H9 (cell line): Measurements from ENCODE around the gene HLA-DQA1. TPM values are rescaled to one million over a fixed set of nuclear protein-coding genes. Genes with fewer than 3 reads are reported as not detected.

Experiments used
- DNase-seq: peaks from one replicate; pipeline ENCODE4 v3.0.0-alpha.2; 2017
- H2AFZ ChIP-seq: one replicate; pipeline ENCODE4 v1.6.1; 2013; ENCODE audit warnings: mild to moderate bottlenecking, low read length, control low read depth, moderate library complexity
- H2AK5ac ChIP-seq: 2 replicates; pipeline ENCODE4 v1.6.1; 2013; ENCODE audit warnings: low read length, control low read depth, mixed read lengths; ENCODE audit not compliant: insufficient read length
- H2BK120ac ChIP-seq: one replicate; pipeline ENCODE4 v1.6.1; 2013; ENCODE audit warnings: low read depth, mild to moderate bottlenecking, low read length, control low read depth, inconsistent platforms; ENCODE audit not compliant: poor library complexity, severe bottlenecking
- H2BK12ac ChIP-seq: 2 replicates; pipeline ENCODE4 v1.6.1; 2013; ENCODE audit warnings: low read length, control low read depth, mixed read lengths, low read depth; ENCODE audit not compliant: insufficient read length
- H2BK15ac ChIP-seq: 2 replicates; pipeline ENCODE4 v1.6.1; 2013; ENCODE audit warnings: low read depth, low read length, control low read depth
- H2BK20ac ChIP-seq: one replicate; pipeline ENCODE4 v1.6.1; 2013; ENCODE audit warnings: low read depth, mild to moderate bottlenecking, low read length, control low read depth, inconsistent platforms; ENCODE audit not compliant: poor library complexity, severe bottlenecking
- H2BK5ac ChIP-seq: 2 replicates; pipeline ENCODE4 v1.6.1; 2013; ENCODE audit warnings: low read length, control low read depth, mixed read lengths; ENCODE audit not compliant: insufficient read length
- H3K14ac ChIP-seq: 2 replicates; pipeline ENCODE4 v1.6.1; 2013; ENCODE audit warnings: low read length, control low read depth; ENCODE audit not compliant: insufficient read depth
- H3K18ac ChIP-seq: 2 replicates; pipeline ENCODE4 v1.6.1; 2013; ENCODE audit warnings: low read depth, mild to moderate bottlenecking, mixed read lengths, low read length, control low read depth; ENCODE audit not compliant: insufficient read length
- H3K23ac ChIP-seq: 2 replicates; pipeline ENCODE4 v1.6.1; 2013; ENCODE audit warnings: low read length, control low read depth, mixed read lengths, low read depth; ENCODE audit not compliant: insufficient read length
- H3K23me2 ChIP-seq: 2 replicates; pipeline ENCODE4 v1.6.1; 2013; ENCODE audit warnings: low read depth, mild to moderate bottlenecking, mixed read lengths, low read length, control low read depth; ENCODE audit not compliant: insufficient read length, poor library complexity, severe bottlenecking
- H3K27ac ChIP-seq: 2 replicates; pipeline ENCODE4 v1.5.1; 2013; ENCODE audit warnings: low read length, control low read depth, mixed read lengths, low read depth; ENCODE audit not compliant: insufficient read length
- H3K27me3 ChIP-seq: 2 replicates; pipeline ENCODE4 v1.6.1; 2013; ENCODE audit warnings: low read length, control low read depth, inconsistent platforms; ENCODE audit not compliant: insufficient read depth
- H3K4ac ChIP-seq: 2 replicates; pipeline ENCODE4 v1.6.1; 2013; ENCODE audit warnings: low read depth, mild to moderate bottlenecking, control low read depth, inconsistent platforms, low read length, moderate library complexity
- H3K4me1 ChIP-seq: 2 replicates; pipeline ENCODE4 v1.6.1; 2013; ENCODE audit warnings: low read length, control low read depth, inconsistent platforms; ENCODE audit not compliant: insufficient read depth
- H3K4me2 ChIP-seq: 2 replicates; pipeline ENCODE4 v1.6.1; 2013; ENCODE audit warnings: low read length, control low read depth, mixed read lengths; ENCODE audit not compliant: insufficient read length, insufficient read depth
- H3K56ac ChIP-seq: 2 replicates; pipeline ENCODE4 v1.6.1; 2013; ENCODE audit warnings: low read depth, mild to moderate bottlenecking, mixed read lengths, low read length, control low read depth; ENCODE audit not compliant: insufficient read length
- H3K79me1 ChIP-seq: 2 replicates; pipeline ENCODE4 v1.6.1; 2013; ENCODE audit warnings: low read depth, mild to moderate bottlenecking, moderate library complexity, low read length, control low read depth, inconsistent platforms; ENCODE audit not compliant: insufficient read depth, poor library complexity, severe bottlenecking
- H3K79me2 ChIP-seq: 2 replicates; pipeline ENCODE4 v1.6.1; 2013; ENCODE audit warnings: low read length, control low read depth, inconsistent platforms; ENCODE audit not compliant: insufficient read depth
- H3K9ac ChIP-seq: 2 replicates; pipeline ENCODE4 v1.6.1; 2013; ENCODE audit warnings: low read length, control low read depth, mixed read lengths; ENCODE audit not compliant: insufficient read length; ENCODE audit errors: extremely low read depth
- H3K9me3 ChIP-seq: one replicate; pipeline ENCODE4 v1.6.1; 2013; ENCODE audit warnings: low read depth, low read length, inconsistent platforms; ENCODE audit not compliant: control insufficient read depth
- H3T11ph ChIP-seq: one replicate; pipeline ENCODE4 v1.6.1; 2013; ENCODE audit warnings: mild to moderate bottlenecking, low read length, control low read depth, inconsistent platforms
- H4K20me1 ChIP-seq: one replicate; pipeline ENCODE4 v1.6.1; 2013; ENCODE audit not compliant: control insufficient read depth, insufficient read length, insufficient read depth
- H4K5ac ChIP-seq: 2 replicates; pipeline ENCODE4 v1.6.1; 2013; ENCODE audit warnings: low read depth, mild to moderate bottlenecking, mixed read lengths, low read length, control low read depth; ENCODE audit not compliant: insufficient read length
- H4K8ac ChIP-seq: replicated peaks from 2 replicates; pipeline ENCODE4 v1.6.1; 2013; ENCODE audit warnings: low read length, control low read depth, mixed read lengths, low read depth; ENCODE audit not compliant: insufficient read length
- H4K91ac ChIP-seq: 2 replicates; pipeline ENCODE4 v1.6.1; 2013; ENCODE audit warnings: low read depth, mild to moderate bottlenecking, moderate library complexity, mixed read lengths, low read length, control low read depth; ENCODE audit not compliant: insufficient read length
- H3K27ac Mint-ChIP-seq, 3 experiments: 2 replicates in 2 of 3; 3 replicates in 1 of 3; pipeline ENCODE4 v1.8.0; 2020 to 2021; ENCODE audit warnings: mixed read lengths in 3 of 3, mild to moderate bottlenecking in 1 of 3, moderate library complexity in 1 of 3
- H3K27me3 Mint-ChIP-seq: 2 replicates; pipeline ENCODE4 v1.8.0; 2021; ENCODE audit warnings: low read depth, mild to moderate bottlenecking, moderate library complexity, mixed read lengths
- H3K36me3 Mint-ChIP-seq, 3 experiments: 2 replicates in 2 of 3; 3 replicates in 1 of 3; pipeline ENCODE4 v1.8.0; 2020 to 2021; ENCODE audit warnings: low read depth in 3 of 3, mixed read lengths in 3 of 3; ENCODE audit not compliant: insufficient read depth in 1 of 3
- H3K4me1 Mint-ChIP-seq, 2 experiments: 2 replicates each; pipeline ENCODE4 v1.8.0; 2020; ENCODE audit warnings: mixed read lengths in 2 of 2
- H3K4me3 Mint-ChIP-seq, 2 experiments: 2 replicates in 1 of 2; 3 replicates in 1 of 2; pipeline ENCODE4 v1.8.0; 2020 to 2021; ENCODE audit warnings: mild to moderate bottlenecking in 2 of 2, mixed read lengths in 2 of 2, moderate library complexity in 1 of 2
- H3K9me3 Mint-ChIP-seq, 2 experiments: 2 replicates in 1 of 2; 3 replicates in 1 of 2; pipeline ENCODE4 v1.8.0; 2020; ENCODE audit warnings: mild to moderate bottlenecking in 2 of 2, mixed read lengths in 2 of 2, moderate library complexity in 1 of 2
- WGBS: extraction: QIAGEN DNeasy Blood & Tissue Kit; methylation state at CpG from one replicate; pipeline ENCODE4 v1.1.7; 2013; ENCODE audit warnings: missing lambda C conversion rate, low lambda C conversion rate, mixed read lengths; ENCODE audit not compliant: insufficient read length; ENCODE audit errors: extremely low coverage; 5-methylcytosine and 5-hydroxymethylcytosine counted together
- total RNA-seq: library from RNA; stranded (reverse); gene quantifications from 2 replicates; pipeline ENCODE4 v1.2.1, GENCODE V29; 2021
- TF ChIP-seq, protein P1 (sequence below): fragments of 200-600 bp; sonication (generic); conservative IDR thresholded peaks from 3 replicates; pipeline ENCODE4 v1.8.0; 2021; ENCODE audit warnings: antibody characterized with exemption, mild to moderate bottlenecking

HLA-DQA1 gene
- total RNA-seq, 1 experiment from 2014 or later = 1.7 TPM

DNA sequence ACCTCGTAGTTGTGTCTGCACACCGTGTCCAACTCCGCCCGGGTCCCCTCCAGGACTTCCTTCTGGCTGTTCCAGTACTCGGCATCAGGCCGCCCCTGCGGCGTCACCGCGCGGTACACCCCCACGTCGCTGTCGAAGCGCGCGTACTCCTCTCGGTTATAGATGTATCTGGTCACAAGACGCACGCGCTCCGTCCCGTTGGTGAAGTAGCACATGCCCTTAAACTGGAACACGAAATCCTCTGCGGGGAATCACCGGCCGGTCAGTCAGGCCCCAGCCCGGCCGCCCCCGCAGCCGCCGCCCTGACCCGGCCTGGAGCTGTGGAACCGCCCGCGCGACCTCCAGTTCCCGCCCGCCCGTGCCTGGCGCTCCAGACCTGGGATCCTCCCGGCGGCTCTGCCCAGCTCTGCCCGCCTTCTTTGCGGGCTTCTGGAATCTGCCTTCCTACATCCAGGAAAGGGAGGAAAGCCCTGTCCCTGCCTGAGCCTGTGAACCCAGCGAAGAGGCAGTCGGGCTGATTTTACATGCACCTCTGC lies 27.7 kb downstream of the HLA-DQA1 start:
- Histone ChIP-seq H3K27ac (no peak overlapping the region), H2BK12ac (no peak overlapping the region), H3K4me2 (peak overlapping the region; percentile 62), H4K20me1 (no peaks in the 10 kb centered on the region), H3K14ac (no peak overlapping the region), H3K27me3 (peaks cover 4% of the 10 kb centered on the region; the same call in 1 of the 2 replicates), H3K56ac (no peak overlapping the region), H3K79me2 (no peaks in the 10 kb centered on the region), H2AK5ac (no peak overlapping the region), H4K91ac (no peak overlapping the region), H3T11ph (no peak overlapping the region), H3K9ac (no peak overlapping the region), H3K4me1 (no peaks in the 10 kb centered on the region), H2BK20ac (no peak overlapping the region), H4K8ac (no peak overlapping the region), H2BK5ac (no peak overlapping the region), H3K18ac (no peak overlapping the region), H3K9me3 (no peaks in the 10 kb centered on the region), H3K4ac (no peak overlapping the region), H3K23ac (no peak overlapping the region), H2AFZ (no peak overlapping the region), H3K23me2 (no peaks in the 10 kb centered on the region), H2BK15ac (no peak overlapping the region), H4K5ac (no peak overlapping the region), H2BK120ac (no peak overlapping the region), H3K79me1 (no peaks in the 10 kb centered on the region)
- no CpG with 5 or more reads among the region's 47 CpGs for WGBS
- H3K27ac Mint-ChIP-seq = peak overlapping the region in 1 of 3 experiments; percentile 28; a peak in 1 of 7 replicates
- peaks cover 29 to 38% (median 29%) of the 10 kb centered on the region in 3 experiments for H3K36me3 Mint-ChIP-seq
- peaks cover 29 to 35% of the 10 kb centered on the region in 2 experiments for H3K4me1 Mint-ChIP-seq
- H3K9me3 Mint-ChIP-seq = no peaks in the 10 kb centered on the region
- TF ChIP-seq, protein P1, sequence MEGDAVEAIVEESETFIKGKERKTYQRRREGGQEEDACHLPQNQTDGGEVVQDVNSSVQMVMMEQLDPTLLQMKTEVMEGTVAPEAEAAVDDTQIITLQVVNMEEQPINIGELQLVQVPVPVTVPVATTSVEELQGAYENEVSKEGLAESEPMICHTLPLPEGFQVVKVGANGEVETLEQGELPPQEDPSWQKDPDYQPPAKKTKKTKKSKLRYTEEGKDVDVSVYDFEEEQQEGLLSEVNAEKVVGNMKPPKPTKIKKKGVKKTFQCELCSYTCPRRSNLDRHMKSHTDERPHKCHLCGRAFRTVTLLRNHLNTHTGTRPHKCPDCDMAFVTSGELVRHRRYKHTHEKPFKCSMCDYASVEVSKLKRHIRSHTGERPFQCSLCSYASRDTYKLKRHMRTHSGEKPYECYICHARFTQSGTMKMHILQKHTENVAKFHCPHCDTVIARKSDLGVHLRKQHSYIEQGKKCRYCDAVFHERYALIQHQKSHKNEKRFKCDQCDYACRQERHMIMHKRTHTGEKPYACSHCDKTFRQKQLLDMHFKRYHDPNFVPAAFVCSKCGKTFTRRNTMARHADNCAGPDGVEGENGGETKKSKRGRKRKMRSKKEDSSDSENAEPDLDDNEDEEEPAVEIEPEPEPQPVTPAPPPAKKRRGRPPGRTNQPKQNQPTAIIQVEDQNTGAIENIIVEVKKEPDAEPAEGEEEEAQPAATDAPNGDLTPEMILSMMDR = no peak
- peaks cover 22% of the 10 kb centered on the region for H3K27me3 Mint-ChIP-seq
- DNase-seq = peak; percentile 43
- peak overlapping the region; percentile 88 to 89 for H3K4me3 Mint-ChIP-seq
